HG03520 (cell line): ENCODE results near the gene YARS1.
A peak's percentile ranks its signal among the peaks of the same experiment; 100 is the strongest.

Experiments
- ATAC-seq: cut with Tn5 transposase; IDR thresholded peaks from one replicate; pipeline ENCODE4 v1.9.1; 2021; ENCODE audit warnings: mild to moderate bottlenecking, moderate library complexity; ENCODE audit not compliant: unreplicated experiment

Gene YARS1

GRCh38 chr1:32817159-32817814 is at the start of gene YARS1, which contains the start of gene S100PBP:
TSS of gene YARS1 (minus strand) at chr1:32817358. CDS start at chr1:32817244, 114 bp downstream.
TSS of gene S100PBP (plus strand) at chr1:32817653. CDS start at chr1:32826100, 8,447 bp downstream.
- peak; percentile 79 for ATAC-seq

- no peak for ATAC-seq
Observed at GRCh38 chr1:32865639-32866405, 48.7 kb upstream of the YARS1 start.

- no peak for ATAC-seq
Observed at GRCh38 chr1:32864375-32865019, 47.3 kb upstream of the YARS1 start.

- no peak for ATAC-seq
Observed at GRCh38 chr1:32863881-32864245, 46.7 kb upstream of the YARS1 start.

- no peak for ATAC-seq
Observed at GRCh38 chr1:32863218-32863880, 46.2 kb upstream of the YARS1 start.

- no peak for ATAC-seq
Observed at GRCh38 chr1:32861904-32862695, 44.9 kb upstream of the YARS1 start.

GRCh38 chr1:32860566-32860965 is 43.4 kb upstream of the YARS1 start:
- no peak for ATAC-seq

GRCh38 chr1:32859915-32860314 is 42.8 kb upstream of the YARS1 start:
- no peak for ATAC-seq

GRCh38 chr1:32858791-32859190 is 41.6 kb upstream of the YARS1 start:
- ATAC-seq, result no peak

- ATAC-seq, result no peak
Observed at GRCh38 chr1:32858136-32858535, 41.0 kb upstream of the YARS1 start.

- ATAC-seq, result no peak
Observed at GRCh38 chr1:32855861-32856617, 38.9 kb upstream of the YARS1 start.

GRCh38 chr1:32848354-32849063 is 31.4 kb upstream of the YARS1 start:
- no peak for ATAC-seq

GRCh38 chr1:32831878-32832277 is 14.7 kb upstream of the YARS1 start:
- ATAC-seq, result no peak

- ATAC-seq, result no peak
Observed at GRCh38 chr1:32830092-32830852, 13.1 kb upstream of the YARS1 start.

GRCh38 chr1:32828341-32828740 is 11.2 kb upstream of the YARS1 start:
- ATAC-seq, result no peak

- ATAC-seq, result no peak
Observed at GRCh38 chr1:32825181-32825580, 8.0 kb upstream of the YARS1 start.

GRCh38 chr1:32818804-32819541 is 1.8 kb upstream of the YARS1 start:
- no peak for ATAC-seq
